H1 (cell line): ENCODE results near the gene SCO1. TPM values are rescaled to one million over a fixed set of nuclear protein-coding genes. Genes with fewer than 3 reads are reported as not detected.

Experiments used
- CTCF ChIA-PET: fragments of 300-600 bp; sonication (Branson Sonifier 250); formaldehyde crosslinking; loops from one replicate; lab custom pipeline; 2021; ENCODE audit not compliant: partially characterized antibody; lab: Charles Lee
- POLR2A ChIA-PET: fragments of 300-600 bp; sonication (Branson Sonifier 250); formaldehyde crosslinking; loops from one replicate; lab custom pipeline; 2021; ENCODE audit warnings: inconsistent platforms; ENCODE audit not compliant: partially characterized antibody; lab: Charles Lee
- DNase-seq, 2 experiments: peaks; one replicate each; pipeline versions ENCODE4 v3.0.0 to v3.0.0-alpha.2; 2010 to 2022; ENCODE audit warnings: low spot score in 2 of 2, low read depth in 1 of 2, mixed read lengths in 1 of 2
- FAIRE-seq: peaks from 2 replicates; lab custom pipeline; 2011; peaks lifted over from hg19 to GRCh38; lab: Jason Lieb, UNC
- H2AFZ ChIP-seq: 2 replicates; pipeline ENCODE4 v1.8.1; 2012; ENCODE audit warnings: low read length, inconsistent platforms
- H2AK5ac ChIP-seq: 2 replicates; pipeline ENCODE4 v1.6.1; 2013; ENCODE audit warnings: low read depth, low read length
- H2BK120ac ChIP-seq: replicated peaks from 2 replicates; pipeline ENCODE3; 2013; ENCODE audit warnings: low read depth, low read length, inconsistent platforms
- H2BK12ac ChIP-seq: 2 replicates; pipeline ENCODE4 v1.6.1; 2013; ENCODE audit warnings: low read depth, low read length
- H2BK15ac ChIP-seq: 2 replicates; pipeline ENCODE4 v1.6.1; 2013; ENCODE audit warnings: low read length
- H2BK20ac ChIP-seq: 2 replicates; pipeline ENCODE4 v1.6.1; 2013; ENCODE audit warnings: low read length
- H2BK5ac ChIP-seq: 2 replicates; pipeline ENCODE4 v1.6.1; 2013; ENCODE audit warnings: low read depth, low read length
- H3K14ac ChIP-seq: 2 replicates; pipeline ENCODE4 v1.6.1; 2013; ENCODE audit warnings: inconsistent platforms; ENCODE audit not compliant: insufficient read length
- H3K18ac ChIP-seq: 2 replicates; pipeline ENCODE4 v1.6.1; 2013; ENCODE audit warnings: low read length; ENCODE audit errors: extremely low read depth
- H3K23ac ChIP-seq: 2 replicates; pipeline ENCODE4 v1.6.1; 2013; ENCODE audit warnings: inconsistent platforms; ENCODE audit not compliant: insufficient read length
- H3K23me2 ChIP-seq: 2 replicates; pipeline ENCODE4 v1.6.1; 2013; ENCODE audit warnings: low read depth, low read length
- H3K27ac ChIP-seq: 2 replicates; pipeline ENCODE4 v1.6.1; 2011; ENCODE audit warnings: low read depth, low read length, inconsistent platforms
- H3K27me3 ChIP-seq, 4 experiments: replicated peaks in 1 of 4; 1 replicate in 1 of 4; 2 replicates in 3 of 4; pipeline versions ENCODE4 v1.6.1 to v1.8.1; 2011 to 2013; ENCODE audit warnings: low read length in 3 of 4, mild to moderate bottlenecking in 3 of 4, inconsistent platforms in 2 of 4, mixed read lengths in 2 of 4, moderate library complexity in 1 of 4; ENCODE audit not compliant: control insufficient read depth in 3 of 4, insufficient read depth in 3 of 4; ENCODE audit errors: extremely low read depth in 1 of 4
- H3K36me3 ChIP-seq, 4 experiments: 2 replicates each; pipeline versions ENCODE4 v1.6.1 to v1.8.1; 2011 to 2013; ENCODE audit warnings: mild to moderate bottlenecking in 4 of 4, low read length in 3 of 4, moderate library complexity in 2 of 4, control low read depth in 1 of 4, inconsistent platforms in 1 of 4; ENCODE audit not compliant: insufficient read depth in 4 of 4, control insufficient read depth in 2 of 4
- H3K4ac ChIP-seq: replicated peaks from 2 replicates; pipeline ENCODE3; 2013; ENCODE audit warnings: low read length, low read depth, mixed read lengths, inconsistent platforms; ENCODE audit not compliant: insufficient read length
- H3K4me1 ChIP-seq, 4 experiments: replicated peaks in 1 of 4; 1 replicate in 1 of 4; 2 replicates in 3 of 4; pipeline versions ENCODE4 v1.6.1 to v1.8.1; 2011 to 2013; ENCODE audit warnings: low read length in 3 of 4, inconsistent platforms in 2 of 4, mixed read lengths in 1 of 4; ENCODE audit not compliant: insufficient read depth in 4 of 4, control insufficient read depth in 3 of 4
- H3K4me2 ChIP-seq, 2 experiments: 2 replicates each; pipeline versions ENCODE4 v1.6.1 to v1.8.1; 2011 to 2013; ENCODE audit warnings: low read depth in 2 of 2, low read length in 2 of 2, control low read depth in 1 of 2, inconsistent platforms in 1 of 2, mild to moderate bottlenecking in 1 of 2; ENCODE audit not compliant: insufficient read depth in 1 of 2
- H3K4me3 ChIP-seq, 4 experiments: fragments of 200-600, 300-600 bp in 1 of 4; sonication (generic), shearing (Covaris generic), sonication (Bioruptor Twin) in 1 of 4; 2 replicates each; pipeline versions ENCODE4 v1.5.1 to v1.8.1; 2011 to 2016; ENCODE audit warnings: low read length in 4 of 4, low read depth in 3 of 4, control low read depth in 2 of 4, inconsistent platforms in 2 of 4, mild to moderate bottlenecking in 2 of 4, mixed read lengths in 1 of 4, moderate library complexity in 1 of 4; ENCODE audit not compliant: insufficient read depth in 2 of 4; ENCODE audit errors: extremely low read depth in 1 of 4
- H3K56ac ChIP-seq: replicated peaks from 2 replicates; pipeline ENCODE3; 2013; ENCODE audit warnings: low read depth, mild to moderate bottlenecking, mixed read lengths, low read length, inconsistent platforms; ENCODE audit not compliant: insufficient read length
- H3K79me1 ChIP-seq: 2 replicates; pipeline ENCODE4 v1.6.1; 2013; ENCODE audit warnings: low read depth, low read length, control low read depth
- H3K79me2 ChIP-seq, 2 experiments: 2 replicates each; pipeline versions ENCODE4 v1.6.1 to v1.8.1; 2012 to 2013; ENCODE audit warnings: low read length in 2 of 2, mild to moderate bottlenecking in 2 of 2, inconsistent platforms in 1 of 2; ENCODE audit not compliant: insufficient read depth in 2 of 2, control insufficient read depth in 1 of 2
- H3K9ac ChIP-seq, 4 experiments: replicated peaks in 1 of 4; 1 replicate in 1 of 4; 2 replicates in 3 of 4; pipeline versions ENCODE4 v1.6.1 to v1.8.1; 2011 to 2013; ENCODE audit warnings: low read depth in 3 of 4, low read length in 3 of 4, control low read depth in 2 of 4, mild to moderate bottlenecking in 2 of 4, moderate library complexity in 2 of 4, inconsistent platforms in 1 of 4; ENCODE audit errors: extremely low read depth in 1 of 4
- H3K9me3 ChIP-seq, 2 experiments: 2 replicates each; pipeline versions ENCODE4 v1.6.1 to v1.8.1; 2012 to 2013; ENCODE audit warnings: mild to moderate bottlenecking in 2 of 2, moderate library complexity in 2 of 2, control low read depth in 1 of 2, inconsistent platforms in 1 of 2, low read depth in 1 of 2, low read length in 1 of 2, mixed read lengths in 1 of 2; ENCODE audit not compliant: insufficient read depth in 2 of 2
- H4K20me1 ChIP-seq, 2 experiments: replicated peaks in 1 of 2; 2 replicates each; pipeline versions ENCODE3 to v1.8.1; 2011 to 2013; ENCODE audit warnings: inconsistent platforms in 2 of 2, low read length in 2 of 2, mild to moderate bottlenecking in 1 of 2; ENCODE audit not compliant: insufficient read depth in 2 of 2, control insufficient read depth in 1 of 2
- H4K5ac ChIP-seq: 2 replicates; pipeline ENCODE4 v1.6.1; 2013; ENCODE audit warnings: low read length, low read depth, mixed read lengths, inconsistent platforms; ENCODE audit not compliant: insufficient read length
- H4K8ac ChIP-seq: 2 replicates; pipeline ENCODE4 v1.8.0; 2013; ENCODE audit warnings: mild to moderate bottlenecking, moderate library complexity, low read length, inconsistent platforms; ENCODE audit not compliant: insufficient read depth; ENCODE audit errors: extremely low read depth
- H4K91ac ChIP-seq: replicated peaks from 2 replicates; pipeline ENCODE3; 2013; ENCODE audit warnings: low read length, mixed read lengths, inconsistent platforms; ENCODE audit not compliant: insufficient read length
- EP300 ChIP-seq, 2 experiments: IDR thresholded peaks; 1 replicate in 1 of 2; 2 replicates in 1 of 2; pipeline ENCODE4 v1.6.1; 2011 to 2012; ENCODE audit warnings: low read depth in 2 of 2, low read length in 2 of 2, mild to moderate bottlenecking in 2 of 2, borderline replicate concordance in 1 of 2, inconsistent platforms in 1 of 2, moderate library complexity in 1 of 2
- HDAC6 ChIP-seq: IDR thresholded peaks from one replicate; pipeline ENCODE4 v1.7.1; 2012; ENCODE audit warnings: low read depth, mild to moderate bottlenecking, inconsistent platforms, low read length, moderate library complexity
- POLR2A ChIP-seq, 2 experiments: IDR thresholded peaks; 1 replicate in 1 of 2; 2 replicates in 1 of 2; pipeline ENCODE4 v1.6.1; 2011; ENCODE audit warnings: low read depth in 2 of 2, low read length in 2 of 2, mild to moderate bottlenecking in 2 of 2; ENCODE audit errors: control extremely low read depth in 1 of 2
- RNF2 ChIP-seq: fragments of 200-900, 300-1000 bp; sonication (generic); IDR thresholded peaks from 2 replicates; pipeline ENCODE4 v1.7.1; 2016; ENCODE audit warnings: borderline replicate concordance, low read depth, mild to moderate bottlenecking, antibody characterized with exemption, low read length; ENCODE audit not compliant: poor library complexity, severe bottlenecking; ENCODE audit errors: missing control alignments
- WGBS, 2 experiments: shearing (Covaris generic) in 1 of 2; methylation state at CpG; one replicate each; pipeline versions ENCODE4 v1.1.6 to v1.1.7; 2013 to 2015; ENCODE audit warnings: low lambda C conversion rate in 2 of 2, mixed read lengths in 2 of 2, inconsistent platforms in 1 of 2, low coverage in 1 of 2, missing lambda C conversion rate in 1 of 2; ENCODE audit not compliant: insufficient replicate concordance in 2 of 2, insufficient coverage in 1 of 2, insufficient read length in 1 of 2; ENCODE audit errors: extremely low coverage in 1 of 2, missing lambda C conversion rate in 1 of 2; 5-methylcytosine and 5-hydroxymethylcytosine counted together
- polyA plus RNA-seq, 7 experiments: library from polyadenylated mRNA; depleted of rRNA in 3 of 7; stranded (reverse) in 5 of 7; unstranded in 2 of 7; fragments of >200 nt in 5 of 7; fragments of 200-250 nt in 2 of 7; gene quantifications; 1 replicate in 5 of 7; 2 replicates in 1 of 7; 4 replicates in 1 of 7; pipeline versions ENCODE4 v1.2.1 to v1.2.3, GENCODE V29; 2011 to 2013; ENCODE audit warnings: missing spikeins in 2 of 7, mixed read lengths in 2 of 7
- total RNA-seq: library from RNA; stranded (reverse); fragmentation: NEBNext Ultra II Directional; extraction: Animal tissue kit (Norgen Biotek cat#: 25700); gene quantifications from 2 replicates; pipeline ENCODE4 v1.2.1, GENCODE V29; 2021

The SCO1 gene
- total and polyA plus RNA-seq, 2 of the 8 experiments (the other 6 are each of a cell fraction or from before 2014, with no cell fraction given), result 18.7 to 61.8 TPM

DNA sequence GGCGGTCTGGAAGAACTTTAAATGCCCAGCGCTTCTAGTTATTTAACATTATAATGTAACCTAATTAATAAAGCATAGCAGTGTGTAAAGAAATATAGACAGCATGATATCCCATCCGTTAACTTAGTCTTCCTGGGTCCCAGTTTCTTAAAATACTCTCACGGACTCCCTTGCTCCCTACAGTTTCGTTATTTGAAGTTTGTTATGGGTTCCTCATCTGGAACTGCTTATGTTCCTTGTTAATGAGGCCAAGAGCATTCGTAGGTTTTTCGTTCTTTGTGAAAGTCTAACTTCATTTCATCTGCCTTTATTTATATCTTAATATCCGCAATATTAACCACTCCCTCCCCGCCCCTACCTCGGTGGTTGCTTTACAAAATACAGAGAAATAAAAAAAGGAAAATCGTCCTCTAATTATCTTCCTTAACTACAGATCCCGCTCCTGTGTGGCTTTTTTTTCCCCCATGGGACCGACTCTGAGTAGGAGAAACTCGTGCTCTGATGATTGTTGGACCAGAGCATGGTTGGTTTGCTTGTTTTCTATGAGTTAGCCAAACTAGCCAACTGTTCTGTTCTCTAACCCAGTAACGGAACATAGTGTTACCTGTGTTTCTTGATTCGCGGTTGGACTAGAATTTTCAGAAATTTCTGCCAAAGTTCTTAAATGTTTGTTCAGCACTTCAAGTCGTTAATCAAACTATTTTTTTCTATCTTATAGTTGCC lies 924 bp upstream of the SCO1 start:
- H3K27ac ChIP-seq, result peak overlapping the region; percentile 85
- H4K20me1 ChIP-seq, result peaks cover 0 to 5% of the 10 kb centered on the region in 2 experiments
- H4K8ac ChIP-seq, result no peak overlapping the region
- H2BK12ac ChIP-seq, result no peak overlapping the region
- TF ChIP-seq POLR2A (IDR thresholded peaks at IDR 0.05; ENCODE audit: control extremely low read depth in 1 of 2, low read depth in 2 of 2, low read length in 2 of 2) (peak in 1 of 2 experiments; percentile 29; a peak in 1 of 3 replicates), EP300 (IDR thresholded peaks at IDR 0.05; ENCODE audit: borderline replicate concordance in 1 of 2, low read depth in 2 of 2, low read length in 2 of 2) (no peak), RNF2 (no peak), HDAC6 (no peak)
- FAIRE-seq (no peak), DNase-seq (no peak)
- H4K5ac ChIP-seq, result peak overlapping the region; percentile 72
- peaks cover 3% of the 10 kb centered on the region; the same call in 1 of the 2 replicates for H3K23me2 ChIP-seq
- CTCF ChIA-PET, result no interaction called here
- no peak overlapping the region for H4K91ac ChIP-seq
- H3K4me3 ChIP-seq, result peak overlapping the region; percentile 76 to 97 (median 84)
- H2BK20ac ChIP-seq, result no peak overlapping the region
- H2BK5ac ChIP-seq, result no peak overlapping the region
- no peak overlapping the region for H2BK15ac ChIP-seq
- no peak overlapping the region for H3K56ac ChIP-seq
- 0 out of 2 replicates have a peak overlapping the region, but pooled peaks have one; percentile 51 for H2AFZ ChIP-seq
- H3K27me3 ChIP-seq, result no peaks in the 10 kb centered on the region
- H3K23ac ChIP-seq, result no peak overlapping the region
- no peak overlapping the region for H3K14ac ChIP-seq
- H3K18ac ChIP-seq, result no peak overlapping the region; the same call in 1 of the 2 replicates
- H3K9ac ChIP-seq, result peak overlapping the region in 3 of 4 experiments; percentile 49 to 79 (median 76); a peak in 5 of 7 replicates
- peaks cover 8 to 49% of the 10 kb centered on the region in 2 experiments for H3K79me2 ChIP-seq
- H3K36me3 ChIP-seq, result peaks cover 0 to 26% (median 11%) of the 10 kb centered on the region in 4 experiments; a peak in 5 of 8 replicates
- H3K4me2 ChIP-seq, result peak overlapping the region; percentile 79 to 91
- no peak overlapping the region for H3K4ac ChIP-seq
- no peaks in the 10 kb centered on the region for H3K4me1 ChIP-seq
- H3K9me3 ChIP-seq, result no peaks in the 10 kb centered on the region
- POLR2A ChIA-PET, result no interaction called here
- H2AK5ac ChIP-seq, result no peak overlapping the region
- WGBS, 2 experiments, result 33% methylated on average over 18 of the region's 18 CpGs; no CpG with 5 or more reads in 1 of the 2 experiments
- H3K79me1 ChIP-seq, result no peaks in the 10 kb centered on the region
- H2BK120ac ChIP-seq, result no peak overlapping the region
